K562 (cell line): ENCODE results near the gene RNF121. TPM values are rescaled to one million over a fixed set of nuclear protein-coding genes. Genes with fewer than 3 reads are reported as not detected.

ENCODE experiments used
- ATAC-seq: fragments of 200-7000 bp; cut with Tn5 transposase; 3 replicates; pipeline ENCODE4 v1.9.1; 2020; ENCODE audit warnings: moderate library complexity
- BruUV-seq: library from RNA; stranded (reverse); fragments of 400-500 nt; replicated peaks from 2 replicates; lab custom pipeline; 2021; lab: Mats Ljungman, UMichigan
- CTCF ChIA-PET: fragments of 300-600 bp; formaldehyde crosslinking; extraction: SDS; loops from one replicate; lab custom pipeline; 2021; ENCODE audit warnings: low intra/inter-chr PET ratio; lab: Yijun Ruan, JAX
- POLR2A ChIA-PET: fragments of 300-600, 350-650 bp; sonication (Branson Sonifier 250); formaldehyde crosslinking; extraction: SDS; loops from one replicate; lab custom pipeline; 2021; ENCODE audit warnings: antibody characterized with exemption, inconsistent platforms; lab: Yijun Ruan, JAX
- DNase-seq, 4 experiments: peaks; one replicate each; pipeline versions ENCODE4 v3.0.0 to v3.0.0-alpha.2; 2011 to 2018; ENCODE audit warnings: low spot score in 3 of 4, mixed read lengths in 3 of 4; ENCODE audit errors: extremely low read depth in 1 of 4
- FAIRE-seq: peaks from 2 replicates; lab custom pipeline; 2011; peaks lifted over from hg19 to GRCh38; lab: Jason Lieb, UNC
- H2AFZ ChIP-seq: 2 replicates; pipeline ENCODE4 v1.6.0; 2011; ENCODE audit warnings: low read depth, low read length, control low read depth, inconsistent platforms
- H3K27ac ChIP-seq: fragments of 200-600 bp; 3 replicates; pipeline ENCODE4 v1.8.0; 2011; ENCODE audit warnings: low read depth, mild to moderate bottlenecking, control low read depth, inconsistent platforms, low read length, moderate library complexity, mixed read lengths; ENCODE audit errors: extremely low read depth
- H3K27me3 ChIP-seq, 2 experiments: fragments of 300-600 bp in 1 of 2; 2 replicates in 1 of 2; 3 replicates in 1 of 2; pipeline versions ENCODE4 v1.6.0 to v1.8.0; 2011; ENCODE audit warnings: inconsistent platforms in 2 of 2, low read length in 2 of 2, mild to moderate bottlenecking in 1 of 2, mixed read lengths in 1 of 2, moderate library complexity in 1 of 2; ENCODE audit not compliant: control insufficient read depth in 2 of 2, insufficient read depth in 2 of 2
- H3K36me3 ChIP-seq: fragments of 300-600 bp; 3 replicates; pipeline ENCODE4 v1.8.0; 2011; ENCODE audit warnings: mild to moderate bottlenecking, low read length, inconsistent platforms; ENCODE audit not compliant: control insufficient read depth, insufficient read depth
- H3K4me1 ChIP-seq, 2 experiments: fragments of 200-600 bp in 1 of 2; replicated peaks in 1 of 2; 2 replicates in 1 of 2; 3 replicates in 1 of 2; pipeline versions ENCODE4 v1.5.1 to v1.8.0; 2011; ENCODE audit warnings: inconsistent platforms in 2 of 2, low read length in 2 of 2, mild to moderate bottlenecking in 1 of 2, mixed read lengths in 1 of 2, moderate library complexity in 1 of 2; ENCODE audit not compliant: control insufficient read depth in 2 of 2, insufficient read depth in 2 of 2
- H3K4me2 ChIP-seq: 2 replicates; pipeline ENCODE4 v1.6.1; 2011; ENCODE audit warnings: low read length, control low read depth, inconsistent platforms, mixed read lengths; ENCODE audit not compliant: insufficient read depth
- H3K4me3 ChIP-seq: fragments of 200-600 bp; sonication (generic), shearing (Covaris generic); 2 replicates; pipeline ENCODE4 v1.5.1; 2016; ENCODE audit warnings: control low read depth, inconsistent platforms
- H3K79me2 ChIP-seq: fragments of 200-600 bp; 3 replicates; pipeline ENCODE4 v1.8.0; 2011; ENCODE audit warnings: low read length, inconsistent platforms; ENCODE audit not compliant: control insufficient read depth, insufficient read depth
- H3K9ac ChIP-seq, 2 experiments: 2 replicates each; pipeline versions ENCODE4 v1.6.0 to v1.6.1; 2011; ENCODE audit warnings: low read depth in 2 of 2, low read length in 2 of 2, control low read depth in 1 of 2, inconsistent platforms in 1 of 2, mild to moderate bottlenecking in 1 of 2, mixed read lengths in 1 of 2; ENCODE audit not compliant: insufficient read depth in 1 of 2
- H3K9me1 ChIP-seq: one replicate; pipeline ENCODE4 v1.6.0; 2011; ENCODE audit warnings: inconsistent platforms, mild to moderate bottlenecking, low read length, moderate library complexity; ENCODE audit not compliant: control insufficient read depth, insufficient read depth
- H3K9me3 ChIP-seq: replicated peaks from 2 replicates; pipeline ENCODE4 v1.5.1; 2011; ENCODE audit warnings: low read depth, low read length, inconsistent platforms; ENCODE audit not compliant: control insufficient read depth, insufficient read depth
- H4K20me1 ChIP-seq: replicated peaks from 2 replicates; pipeline ENCODE4 v1.6.1; 2011; ENCODE audit warnings: low read length, inconsistent platforms, mixed read lengths; ENCODE audit not compliant: control insufficient read depth, insufficient read depth
- BACH1 ChIP-seq: fragments of 200-800 bp; sonication (Bioruptor generic); IDR thresholded peaks from 2 replicates; pipeline ENCODE4 v1.6.1; 2016; ENCODE audit warnings: missing genetic modification characterization, missing compliant biosample characterization
- HSF4 ChIP-seq: fragments of 250-450 bp; sonication (Bioruptor Pico); IDR thresholded peaks from 2 replicates; pipeline ENCODE4 v2.1.2; 2022; ENCODE audit warnings: mild to moderate bottlenecking, moderate library complexity, borderline replicate concordance
- MCM3 ChIP-seq: fragments of 450-650 bp; IDR thresholded peaks from 2 replicates; pipeline ENCODE4 v1.6.1; 2016
- PATZ1 ChIP-seq: fragments of 250-450 bp; sonication (Bioruptor Pico); IDR thresholded peaks from 2 replicates; pipeline ENCODE4 v1.5.0; 2020; ENCODE audit warnings: mild to moderate bottlenecking, borderline replicate concordance
- PHTF2 ChIP-seq: fragments of 250-450 bp; sonication (Bioruptor Pico); IDR thresholded peaks from 2 replicates; pipeline ENCODE4 v1.5.0; 2021; ENCODE audit warnings: mild to moderate bottlenecking
- SAP30 ChIP-seq: fragments of 200-600 bp; sonication (generic); IDR thresholded peaks from 2 replicates; pipeline ENCODE4 v1.6.1; 2012; ENCODE audit warnings: borderline replicate concordance, low read depth, mild to moderate bottlenecking, moderate library complexity, low read length, control low read depth, inconsistent platforms; ENCODE audit not compliant: insufficient read depth, poor library complexity, severe bottlenecking
- SMARCB1 ChIP-seq: IDR thresholded peaks from 2 replicates; pipeline ENCODE4 v1.6.1; 2011; ENCODE audit warnings: improper control_type of control experiment, low read depth; ENCODE audit not compliant: insufficient read length
- SMARCE1 ChIP-seq: fragments of 450-650 bp; IDR thresholded peaks from 2 replicates; pipeline ENCODE4 v1.7.1; 2016; ENCODE audit warnings: mild to moderate bottlenecking
- SPI1 ChIP-seq: IDR thresholded peaks from 2 replicates; pipeline ENCODE4 v1.6.1; 2011; ENCODE audit warnings: low read depth, low read length, control low read depth, borderline replicate concordance
- TEAD1 ChIP-seq, 2 experiments: fragments of 450-650 bp in 1 of 2; sonication (generic) in 1 of 2; formaldehyde crosslinking; IDR thresholded peaks; 2 replicates each; pipeline versions ENCODE4 v1.4.0 to v1.8.0; 2020 to 2022; ENCODE audit warnings: mild to moderate bottlenecking in 2 of 2, missing genetic modification reagents in 1 of 2
- ZC3H4 ChIP-seq: sonication (generic); formaldehyde crosslinking; IDR thresholded peaks from 2 replicates; pipeline ENCODE4 v1.9.0; 2021; ENCODE audit warnings: missing genetic modification reagents, borderline replicate concordance
- ZNF121 ChIP-seq: sonication (generic); formaldehyde crosslinking; conservative IDR thresholded peaks from 2 replicates; pipeline ENCODE4 v1.8.0; 2022; ENCODE audit warnings: missing genetic modification reagents
- ZNF561 ChIP-seq: fragments of 450-650 bp; formaldehyde crosslinking; conservative IDR thresholded peaks from 2 replicates; pipeline ENCODE4 v1.4.0; 2020; ENCODE audit warnings: mild to moderate bottlenecking, moderate library complexity
- WGBS: fragments of 100-300 bp; shearing (Covaris generic); methylation state at CpG from one replicate; pipeline ENCODE4 v1.1.6; 2016; ENCODE audit warnings: low coverage, mixed read lengths; ENCODE audit not compliant: insufficient coverage; ENCODE audit errors: missing lambda C conversion rate; 5-methylcytosine and 5-hydroxymethylcytosine counted together
- in situ Hi-C: fragments of 300-500 bp; cut with MboI; formaldehyde crosslinking; loops from 4 replicates; pipeline ENCODE4 v1.15.0; 2018; ENCODE audit warnings: inconsistent platforms, mixed read lengths
- intact Hi-C: fragments of 100-400 bp; cut with micrococcal nuclease; formaldehyde crosslinking; loops from 2 replicates; pipeline ENCODE4 v1.14.2; 2022
- polyA plus RNA-seq, 8 experiments: library from polyadenylated mRNA; depleted of rRNA in 4 of 8; stranded (reverse) in 5 of 8; unstranded in 3 of 8; fragments of >200 nt; fragmentation: Nextera tagmentation in 2 of 8; fragmentation: Illumina TruSeq in 1 of 8; extraction: Ambion mirVana in 2 of 8; extraction: Trizol in 1 of 8; gene quantifications; 2 replicates each; pipeline versions ENCODE4 v1.2.1 to v1.2.3, GENCODE V29; 2011 to 2014; ENCODE audit warnings: inconsistent platforms in 1 of 8, missing spikeins in 1 of 8
- total RNA-seq, 7 experiments: library from RNA; depleted of rRNA in 6 of 7; stranded (reverse); fragments of >200 nt in 6 of 7; fragmentation: Illumina TruSeq in 2 of 7; extraction: Trizol in 2 of 7; gene quantifications; 2 replicates each; pipeline versions ENCODE4 v1.2.1 to v1.2.3, GENCODE V29; 2011 to 2021; ENCODE audit warnings: low replicate concordance in 1 of 7

Gene RNF121
- total and polyA plus RNA-seq, 9 of the 15 experiments (the other 6 are each of a cell fraction or from before 2014, with no cell fraction given): 8.0 to 63.4 (median 20.5) TPM

- ATAC-seq (no peak), DNase-seq (no peak), FAIRE-seq (no peak)
- peaks cover 49% of the 10 kb centered on the region for H3K36me3 ChIP-seq
- intact Hi-C loops: no loop called here
- H3K27ac ChIP-seq: no peak overlapping the region
- WGBS: 80% methylated on average over 1 of the region's 1 CpG
- TF ChIP-seq HSF4 (no peak), SMARCB1 (no peak), TEAD1 (CRISPR knock-in tag; IDR thresholded peaks at IDR 0.05) (no peak), SPI1 (no peak), SMARCE1 (no peak), BACH1 (tag) (no peak), ZNF121 (no peak), PATZ1 (CRISPR knock-in tag) (no peak), PHTF2 (no peak), MCM3 (no peak), ZNF561 (no peak), ZC3H4 (no peak), SAP30 (no peak)
- H3K4me1 ChIP-seq: no peaks in the 10 kb centered on the region
- no peak overlapping the region for H3K9ac ChIP-seq
- H3K9me3 ChIP-seq: no peaks in the 10 kb centered on the region
- peaks cover 2% of the 10 kb centered on the region; the same call in 1 of the 2 replicates for H4K20me1 ChIP-seq
- peaks cover under 1% of the 10 kb centered on the region; the same call in 1 of the 3 replicates for H3K79me2 ChIP-seq
- in situ Hi-C loops: no loop called here
- CTCF ChIA-PET: no interaction called here
- no peaks in the 10 kb centered on the region for H3K27me3 ChIP-seq
- no TSS peak for BruUV-seq
- H2AFZ ChIP-seq: no peak overlapping the region
- no peaks in the 10 kb centered on the region for H3K9me1 ChIP-seq
- POLR2A ChIA-PET: interaction anchor here (0.6 to 1.1 kb wide), 5 partner anchors 25 to 198 kb away, joined by 3 to 4 read pairs (median 3); no protein-coding TSS in a partner anchor
- no peak overlapping the region for H3K4me3 ChIP-seq
- no peak overlapping the region for H3K4me2 ChIP-seq
These were observed 101.7 kb downstream of the RNF121 start for GRCh38 chr11:72030472-72031045.
